Upper lobe of right lung (tissue), 1 donor: ENCODE results near the gene BCAS3. TPM values are rescaled to one million over a fixed set of nuclear protein-coding genes. Genes with fewer than 3 reads are reported as not detected.

ENCODE experiments used
- ATAC-seq: fragments of 200-7000 bp; cut with Tn5 transposase; one replicate; pipeline ENCODE4 v1.9.1; 2020; ENCODE audit warnings: mild to moderate bottlenecking, moderate library complexity
- DNase-seq: peaks from one replicate; pipeline ENCODE4 v3.0.0-alpha.2; 2020
- H3K27ac ChIP-seq: fragments of 200-600 bp; one replicate; pipeline ENCODE4 v1.8.0; 2022
- H3K27me3 ChIP-seq: fragments of 200-600 bp; one replicate; pipeline ENCODE4 v1.8.0; 2022; ENCODE audit warnings: mild to moderate bottlenecking
- H3K36me3 ChIP-seq: fragments of 200-600 bp; one replicate; pipeline ENCODE4 v1.8.0; 2022
- H3K4me1 ChIP-seq: fragments of 200-600 bp; one replicate; pipeline ENCODE4 v1.8.0; 2022
- H3K4me3 ChIP-seq: fragments of 200-600 bp; one replicate; pipeline ENCODE4 v1.8.0; 2022; ENCODE audit warnings: mild to moderate bottlenecking
- H3K9me3 ChIP-seq: fragments of 200-600 bp; one replicate; pipeline ENCODE4 v1.8.0; 2022
- intact Hi-C: fragments of 100-400 bp; cut with DNase I; formaldehyde crosslinking; loops from one replicate; pipeline ENCODE4 v1.11.0; 2022
- total RNA-seq: library from RNA; stranded (reverse); fragmentation: NEBNext Ultra II Directional; extraction: Animal tissue kit (Norgen Biotek cat#: 25700); gene quantifications from one replicate; pipeline ENCODE4 v1.2.1, GENCODE V29; 2021
- TF ChIP-seq, protein P1 (sequence below): fragments of 200-600 bp; IDR thresholded peaks from one replicate; pipeline ENCODE4 v1.8.0; 2022; ENCODE audit warnings: antibody characterized with exemption
- donor health status: DM: no; HTN: yes; CAD: no; lungs with severe emphysema.

BCAS3 gene
- total RNA-seq, 1 donor from 2014 or later = 23.5 TPM

DNA sequence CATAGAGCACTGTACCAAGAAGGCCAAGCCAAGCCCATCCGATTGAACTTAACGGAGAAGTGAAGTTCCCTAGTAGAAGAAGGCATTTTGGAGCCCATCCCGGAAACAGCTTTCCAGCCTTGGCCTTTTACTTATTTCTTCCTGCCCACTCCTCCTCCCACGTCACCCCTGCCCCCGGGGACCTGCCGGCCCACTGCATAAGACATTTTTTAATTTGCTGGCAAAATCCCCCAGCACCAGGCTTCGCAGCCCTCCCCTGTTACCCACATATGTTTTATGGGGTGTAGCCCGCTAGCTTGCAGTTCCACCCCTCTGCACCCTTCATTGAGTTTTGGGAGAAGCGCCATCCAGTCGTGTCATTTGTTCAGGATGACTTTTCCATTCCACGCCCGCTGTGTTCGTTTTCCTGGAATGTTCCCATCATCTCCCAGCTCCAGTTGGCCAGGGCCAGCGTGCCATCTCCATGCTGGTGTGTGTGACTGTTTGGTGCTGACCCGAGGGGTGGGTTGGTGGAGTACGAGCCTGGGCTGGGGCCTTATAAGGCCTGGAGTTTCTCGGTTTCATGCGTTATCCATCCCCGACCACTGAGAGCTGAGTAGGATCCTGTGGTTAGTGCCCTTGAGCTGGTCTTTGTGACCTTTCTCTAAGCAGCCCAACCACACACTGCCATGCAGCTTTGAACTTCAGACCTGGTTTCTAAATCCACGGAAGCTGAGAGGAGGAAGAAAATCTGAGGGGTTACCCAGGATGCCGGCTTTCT lies 702.0 kb downstream of the BCAS3 start:
- TF ChIP-seq, protein P1, sequence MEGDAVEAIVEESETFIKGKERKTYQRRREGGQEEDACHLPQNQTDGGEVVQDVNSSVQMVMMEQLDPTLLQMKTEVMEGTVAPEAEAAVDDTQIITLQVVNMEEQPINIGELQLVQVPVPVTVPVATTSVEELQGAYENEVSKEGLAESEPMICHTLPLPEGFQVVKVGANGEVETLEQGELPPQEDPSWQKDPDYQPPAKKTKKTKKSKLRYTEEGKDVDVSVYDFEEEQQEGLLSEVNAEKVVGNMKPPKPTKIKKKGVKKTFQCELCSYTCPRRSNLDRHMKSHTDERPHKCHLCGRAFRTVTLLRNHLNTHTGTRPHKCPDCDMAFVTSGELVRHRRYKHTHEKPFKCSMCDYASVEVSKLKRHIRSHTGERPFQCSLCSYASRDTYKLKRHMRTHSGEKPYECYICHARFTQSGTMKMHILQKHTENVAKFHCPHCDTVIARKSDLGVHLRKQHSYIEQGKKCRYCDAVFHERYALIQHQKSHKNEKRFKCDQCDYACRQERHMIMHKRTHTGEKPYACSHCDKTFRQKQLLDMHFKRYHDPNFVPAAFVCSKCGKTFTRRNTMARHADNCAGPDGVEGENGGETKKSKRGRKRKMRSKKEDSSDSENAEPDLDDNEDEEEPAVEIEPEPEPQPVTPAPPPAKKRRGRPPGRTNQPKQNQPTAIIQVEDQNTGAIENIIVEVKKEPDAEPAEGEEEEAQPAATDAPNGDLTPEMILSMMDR = no peak

DNA sequence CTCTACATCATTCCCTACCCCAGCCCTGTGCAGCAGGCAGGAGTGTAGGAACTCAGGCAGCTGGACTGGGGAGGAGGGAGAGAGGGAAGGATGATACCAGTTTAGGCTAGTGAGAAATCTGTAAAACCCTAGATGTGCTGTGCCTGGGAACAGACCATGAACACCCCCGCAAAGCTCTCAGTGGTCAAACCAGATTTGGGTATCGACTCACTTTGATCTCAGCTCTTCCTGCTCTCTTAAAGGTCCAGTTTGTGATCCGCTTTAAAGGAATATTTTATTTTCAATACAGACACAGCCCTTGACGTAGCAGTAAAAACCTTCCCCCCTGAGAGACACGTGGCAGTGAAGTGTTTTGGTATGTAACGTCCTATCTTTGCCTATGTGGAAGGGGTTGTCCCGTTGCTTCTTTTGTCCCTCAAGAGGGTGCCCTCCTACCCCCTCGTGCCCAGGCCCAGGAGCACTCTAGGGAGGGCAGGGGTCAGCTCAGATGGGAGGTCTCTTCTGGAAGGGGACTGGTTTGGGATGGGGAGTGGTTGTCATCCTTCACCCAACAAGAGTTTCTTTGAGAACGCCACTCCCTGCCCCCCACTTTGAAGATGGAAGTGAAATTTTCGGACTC lies 702.7 kb downstream of the BCAS3 start:
- TF ChIP-seq, protein P1 = no peak
- H3K4me1 ChIP-seq = no peaks in the 10 kb centered on the region
- intact Hi-C loops = no loop called here
- no peaks in the 10 kb centered on the region for H3K36me3 ChIP-seq
- no peaks in the 10 kb centered on the region for H3K27me3 ChIP-seq
- ATAC-seq = no peak
- no peak overlapping the region for H3K4me3 ChIP-seq
- no peak for DNase-seq
- no peaks in the 10 kb centered on the region for H3K9me3 ChIP-seq
- peak overlapping the region; percentile 14 for H3K27ac ChIP-seq

More for the DNA sequence above, 702.0 kb downstream of the BCAS3 start:
- no peaks in the 10 kb centered on the region for H3K27me3 ChIP-seq
- H3K27ac ChIP-seq = peak overlapping the region; percentile 14
- H3K36me3 ChIP-seq = no peaks in the 10 kb centered on the region
- intact Hi-C loops = no loop called here
- ATAC-seq = no peak
- DNase-seq = no peak
- H3K4me1 ChIP-seq = peaks cover 2% of the 10 kb centered on the region
- H3K4me3 ChIP-seq = no peak overlapping the region
- no peaks in the 10 kb centered on the region for H3K9me3 ChIP-seq

DNA sequence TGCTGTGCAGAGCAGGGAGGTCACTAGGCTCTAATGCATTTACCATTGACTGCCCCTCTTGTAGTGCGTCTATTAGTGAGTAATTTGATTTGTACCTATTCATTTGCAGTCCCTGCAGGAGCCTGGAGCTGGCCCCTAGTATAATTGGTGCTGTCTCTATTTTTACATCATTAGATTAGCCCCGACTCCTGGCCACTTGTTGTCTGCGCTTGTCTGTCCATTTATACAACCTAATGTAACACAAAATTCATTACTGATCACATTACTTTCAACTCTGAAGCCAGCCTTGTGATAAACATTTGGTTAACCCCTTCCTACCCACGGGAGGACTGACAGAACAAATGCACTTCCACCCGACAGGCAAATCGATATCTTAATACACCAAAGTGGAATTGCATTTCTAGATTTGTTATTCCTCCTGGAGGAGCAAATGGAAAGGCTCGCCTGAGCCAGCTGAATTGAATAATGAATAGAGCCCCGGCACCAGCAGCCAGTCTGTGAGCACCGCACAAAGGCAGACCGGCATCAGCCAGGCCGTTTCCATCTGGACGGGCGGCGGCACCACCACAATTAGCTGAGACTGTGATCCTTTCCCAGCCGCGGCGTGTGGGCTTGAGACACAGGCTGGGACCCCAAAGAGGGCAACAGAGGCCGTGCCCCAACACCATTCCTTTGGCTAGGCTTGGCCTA lies 703.3 kb downstream of the BCAS3 start:
- Histone ChIP-seq H3K36me3 (no peaks in the 10 kb centered on the region), H3K4me1 (no peaks in the 10 kb centered on the region), H3K27me3 (no peaks in the 10 kb centered on the region), H3K9me3 (no peaks in the 10 kb centered on the region), H3K27ac (no peak overlapping the region), H3K4me3 (no peak overlapping the region)
- intact Hi-C loops = no loop called here
- DNase-seq (no peak), ATAC-seq (no peak)
- TF ChIP-seq, protein P1 = no peak

DNA sequence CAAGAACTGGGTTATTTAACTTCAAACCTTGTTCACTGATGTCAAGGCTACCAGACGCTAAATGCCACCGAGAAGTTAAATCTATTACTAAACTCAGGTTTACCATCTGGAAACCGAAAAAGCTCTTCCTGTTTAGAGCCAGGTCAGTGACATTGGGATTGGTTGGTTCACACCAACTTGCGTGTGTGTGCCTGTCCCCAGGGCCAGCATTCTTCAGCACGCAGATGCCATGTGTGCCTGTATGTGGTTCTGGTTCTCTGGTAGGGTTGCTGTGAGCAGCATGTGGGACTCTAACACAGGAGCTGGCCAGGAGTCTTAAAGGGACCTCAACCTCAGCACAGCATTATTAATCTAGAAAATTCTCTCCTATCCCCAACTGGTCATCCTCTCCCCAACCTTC lies 703.9 kb downstream of the BCAS3 start:
- H3K36me3 ChIP-seq = no peaks in the 10 kb centered on the region
- DNase-seq (no peak), ATAC-seq (no peak)
- no peaks in the 10 kb centered on the region for H3K27me3 ChIP-seq
- H3K4me3 ChIP-seq = no peak overlapping the region
- H3K27ac ChIP-seq = no peak overlapping the region
- intact Hi-C loops = no loop called here
- TF ChIP-seq, protein P1 = no peak
- no peaks in the 10 kb centered on the region for H3K4me1 ChIP-seq
- no peaks in the 10 kb centered on the region for H3K9me3 ChIP-seq

DNA sequence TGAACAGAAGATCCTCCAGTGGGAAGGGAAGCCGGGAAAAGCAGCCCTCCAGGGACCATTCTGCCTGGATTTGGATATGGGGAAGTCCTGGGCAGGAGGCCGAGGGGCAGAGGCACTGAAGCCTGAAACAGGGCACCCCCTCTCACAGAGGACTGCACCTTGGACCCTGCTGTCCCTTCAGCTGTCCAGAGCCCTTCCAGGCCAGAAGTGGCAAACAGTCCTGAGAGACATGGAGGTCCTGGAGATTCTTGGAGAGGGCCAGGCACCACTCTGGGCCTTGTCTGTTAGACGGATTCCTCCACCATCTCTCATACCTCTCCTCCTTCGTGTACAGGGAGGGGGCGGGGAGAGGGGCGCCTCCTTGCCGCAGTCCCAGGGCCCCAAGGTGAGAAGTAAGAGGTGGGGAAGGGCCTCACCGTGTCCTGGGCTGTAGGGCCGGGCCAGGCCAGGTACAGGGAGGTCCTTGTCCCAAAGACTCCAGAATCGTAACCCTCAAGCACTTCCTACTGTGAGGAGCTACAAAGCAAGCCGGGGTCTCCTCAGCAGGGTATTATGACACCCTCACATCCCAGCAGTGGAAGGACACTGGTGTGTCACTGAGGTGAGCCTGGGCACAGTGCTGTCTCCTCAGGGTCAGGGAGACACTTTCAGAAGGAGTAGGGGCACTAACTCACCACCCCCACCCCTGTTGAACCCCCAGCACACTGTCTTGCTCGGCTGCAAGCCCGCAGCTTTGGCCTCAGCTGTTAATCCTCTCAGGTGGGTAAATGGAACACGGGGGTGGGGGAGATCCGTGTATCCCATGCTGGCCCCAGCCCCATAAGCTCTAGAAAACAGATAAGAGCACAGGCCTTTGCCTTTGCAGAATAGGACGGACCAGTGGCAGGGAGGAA lies 705.4 kb downstream of the BCAS3 start:
- no peaks in the 10 kb centered on the region for H3K9me3 ChIP-seq
- no peaks in the 10 kb centered on the region for H3K36me3 ChIP-seq
- peak overlapping the region; percentile 1 for H3K27ac ChIP-seq
- no peaks in the 10 kb centered on the region for H3K27me3 ChIP-seq
- DNase-seq (no peak), ATAC-seq (no peak)
- intact Hi-C loops = no loop called here
- TF ChIP-seq, protein P1 = no peak
- H3K4me1 ChIP-seq = no peaks in the 10 kb centered on the region
- no peak overlapping the region for H3K4me3 ChIP-seq
